Measurements from ENCODE around the gene TEX264.
"Not testable (repeated sequence)": the region's sequence is repeated elsewhere in the genome, so short reads cannot be mapped to it uniquely, and the experiment has no call there.

TEX264 gene, protein sequence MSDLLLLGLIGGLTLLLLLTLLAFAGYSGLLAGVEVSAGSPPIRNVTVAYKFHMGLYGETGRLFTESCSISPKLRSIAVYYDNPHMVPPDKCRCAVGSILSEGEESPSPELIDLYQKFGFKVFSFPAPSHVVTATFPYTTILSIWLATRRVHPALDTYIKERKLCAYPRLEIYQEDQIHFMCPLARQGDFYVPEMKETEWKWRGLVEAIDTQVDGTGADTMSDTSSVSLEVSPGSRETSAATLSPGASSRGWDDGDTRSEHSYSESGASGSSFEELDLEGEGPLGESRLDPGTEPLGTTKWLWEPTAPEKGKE

DNA sequence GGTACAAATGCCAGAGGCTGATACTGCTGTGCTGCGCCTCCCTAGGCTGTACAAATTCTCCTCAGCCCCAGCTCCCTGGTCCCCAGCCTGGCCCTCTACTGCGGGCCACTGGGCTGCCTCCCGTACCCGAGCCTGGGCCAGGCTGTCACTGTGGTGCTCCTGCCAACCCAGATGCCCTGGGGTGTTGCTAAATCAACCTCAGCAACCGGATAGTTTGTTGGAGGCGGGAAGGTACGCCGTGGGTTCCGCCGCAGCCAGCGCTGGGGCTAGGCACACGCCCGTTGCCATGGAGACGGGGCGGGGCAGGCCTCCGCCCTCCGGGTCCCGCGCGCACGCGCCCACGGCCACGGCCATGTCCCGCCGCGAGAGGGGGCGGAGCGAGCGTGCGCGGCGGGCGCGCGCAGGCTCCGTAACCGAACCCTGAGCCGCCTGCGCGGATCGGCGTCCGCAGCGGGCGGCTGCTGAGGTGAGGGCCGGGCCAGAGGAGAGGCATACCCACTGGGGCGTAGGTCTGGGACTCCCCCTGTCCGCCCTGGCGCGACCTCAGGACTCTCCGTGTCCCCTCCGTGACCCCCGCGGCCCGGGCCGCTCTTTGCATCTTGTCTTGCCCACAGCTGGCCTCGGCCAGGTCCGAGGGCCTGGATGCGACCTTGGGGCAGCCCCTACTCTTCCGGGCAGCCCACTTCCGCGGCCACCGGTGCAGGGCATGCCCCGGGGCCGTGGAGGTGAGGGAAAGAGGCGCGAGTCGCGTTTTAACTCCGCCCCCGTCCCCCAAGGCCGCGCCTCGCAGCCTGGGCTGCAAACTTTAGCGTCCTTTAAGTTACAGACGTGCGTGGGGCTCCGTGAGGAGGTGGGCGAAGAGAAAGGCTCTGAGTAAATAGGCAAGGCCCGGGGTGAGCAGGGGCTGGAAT lies at the start of gene TEX264:
TSS of gene TEX264 (plus strand) at position 430 of the 911 bp plus-strand sequence. CDS start 3,053 bp downstream, outside the sequence.
- Histone ChIP-seq H3K9ac (ENCODE audit: low read length) (peak within 1 kb of the TSS; percentile 80), H3K27me3 (ENCODE audit: control insufficient read depth, insufficient read depth, low read length) (no peaks in the 10 kb centered on the region), H3K9me3 (ENCODE audit: control insufficient read depth, insufficient read depth, low read depth, low read length) (no peaks in the 10 kb centered on the region), H3K4me3 (ENCODE audit: low read depth, low read length) (peak within 1 kb of the TSS; percentile 85), H3K36me3 (ENCODE audit: control insufficient read depth, insufficient read depth, low read length) (no peaks in the 10 kb centered on the region; the same call in 1 of the 2 replicates), H3K4me1 (ENCODE audit: control insufficient read depth, insufficient read depth, low read length) (peaks cover 22% of the 10 kb centered on the region), H3K27ac (ENCODE audit: low read depth, low read length) (0 out of 2 replicates have a peak within 1 kb of the TSS, but pooled peaks have one; percentile 69)

DNA sequence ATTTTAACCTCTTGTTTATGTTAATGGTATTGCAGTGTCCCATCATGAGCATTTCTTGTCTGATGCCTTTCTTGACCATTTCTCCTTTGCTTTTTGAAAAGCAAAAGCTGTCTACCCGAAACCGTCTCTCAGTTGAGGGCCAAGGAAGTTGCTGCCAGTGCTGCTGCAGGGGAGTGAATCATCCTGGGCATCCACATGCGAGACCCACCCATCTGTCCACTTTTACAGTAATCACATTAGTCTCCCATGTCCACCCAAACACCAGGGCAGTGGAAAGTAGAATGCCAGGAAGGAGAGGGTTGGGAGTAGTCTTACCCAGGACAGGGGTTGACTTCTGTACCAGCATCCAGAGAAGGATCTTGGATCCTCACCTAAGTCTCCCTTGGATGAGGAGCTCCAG lies 48.6 kb upstream of the TEX264 start:
- Histone ChIP-seq H3K4me3 (ENCODE audit: low read depth, low read length) (no peak overlapping the region), H3K27me3 (ENCODE audit: control insufficient read depth, insufficient read depth, low read length) (no peaks in the 10 kb centered on the region), H3K9ac (ENCODE audit: low read length) (no peak overlapping the region), H3K27ac (ENCODE audit: low read depth, low read length) (no peak overlapping the region), H3K4me1 (ENCODE audit: control insufficient read depth, insufficient read depth, low read length) (peaks cover 19% of the 10 kb centered on the region), H3K36me3 (ENCODE audit: control insufficient read depth, insufficient read depth, low read length) (peaks cover 7% of the 10 kb centered on the region), H3K9me3 (ENCODE audit: control insufficient read depth, insufficient read depth, low read depth, low read length) (no peaks in the 10 kb centered on the region)

- Histone ChIP-seq H3K27ac (ENCODE audit: low read depth, low read length) (no peak overlapping the region), H3K4me3 (ENCODE audit: low read depth, low read length) (no peak overlapping the region), H3K9ac (ENCODE audit: low read length) (no peak overlapping the region), H3K4me1 (ENCODE audit: control insufficient read depth, insufficient read depth, low read length) (peaks cover 19% of the 10 kb centered on the region), H3K27me3 (ENCODE audit: control insufficient read depth, insufficient read depth, low read length) (no peaks in the 10 kb centered on the region), H3K9me3 (ENCODE audit: control insufficient read depth, insufficient read depth, low read depth, low read length) (no peaks in the 10 kb centered on the region), H3K36me3 (ENCODE audit: control insufficient read depth, insufficient read depth, low read length) (peaks cover 12% of the 10 kb centered on the region)
Measured at GRCh38 chr3:51622868-51623267, 48.2 kb upstream of the TEX264 start.

GRCh38 chr3:51630513-51630912 lies 40.5 kb upstream of the TEX264 start:
- peaks cover 67% of the 10 kb centered on the region for H3K36me3 ChIP-seq (ENCODE audit: control insufficient read depth, insufficient read depth, low read length)

GRCh38 chr3:51637144-51637940 lies 33.7 kb upstream of the TEX264 start:
- no peak overlapping the region for H3K9ac ChIP-seq (ENCODE audit: low read length)
- H3K9me3 ChIP-seq (ENCODE audit: control insufficient read depth, insufficient read depth, low read depth, low read length), result no peaks in the 10 kb centered on the region
- no peaks in the 10 kb centered on the region for H3K27me3 ChIP-seq (ENCODE audit: control insufficient read depth, insufficient read depth, low read length)
- no peak overlapping the region for H3K4me3 ChIP-seq (ENCODE audit: low read depth, low read length)
- no peak overlapping the region for H3K27ac ChIP-seq (ENCODE audit: low read depth, low read length)
- H3K36me3 ChIP-seq (ENCODE audit: control insufficient read depth, insufficient read depth, low read length), result peaks cover 80% of the 10 kb centered on the region
- H3K4me1 ChIP-seq (ENCODE audit: control insufficient read depth, insufficient read depth, low read length), result no peaks in the 10 kb centered on the region

More at GRCh38 chr3:51630513-51630912, 40.5 kb upstream of the TEX264 start:
- H3K27ac ChIP-seq (ENCODE audit: low read depth, low read length), result no peak overlapping the region
- H3K9me3 ChIP-seq (ENCODE audit: control insufficient read depth, insufficient read depth, low read depth, low read length), result no peaks in the 10 kb centered on the region
- H3K27me3 ChIP-seq (ENCODE audit: control insufficient read depth, insufficient read depth, low read length), result no peaks in the 10 kb centered on the region
- no peak overlapping the region for H3K9ac ChIP-seq (ENCODE audit: low read length)
- no peaks in the 10 kb centered on the region for H3K4me1 ChIP-seq (ENCODE audit: control insufficient read depth, insufficient read depth, low read length)
- H3K4me3 ChIP-seq (ENCODE audit: low read depth, low read length), result no peak overlapping the region

DNA sequence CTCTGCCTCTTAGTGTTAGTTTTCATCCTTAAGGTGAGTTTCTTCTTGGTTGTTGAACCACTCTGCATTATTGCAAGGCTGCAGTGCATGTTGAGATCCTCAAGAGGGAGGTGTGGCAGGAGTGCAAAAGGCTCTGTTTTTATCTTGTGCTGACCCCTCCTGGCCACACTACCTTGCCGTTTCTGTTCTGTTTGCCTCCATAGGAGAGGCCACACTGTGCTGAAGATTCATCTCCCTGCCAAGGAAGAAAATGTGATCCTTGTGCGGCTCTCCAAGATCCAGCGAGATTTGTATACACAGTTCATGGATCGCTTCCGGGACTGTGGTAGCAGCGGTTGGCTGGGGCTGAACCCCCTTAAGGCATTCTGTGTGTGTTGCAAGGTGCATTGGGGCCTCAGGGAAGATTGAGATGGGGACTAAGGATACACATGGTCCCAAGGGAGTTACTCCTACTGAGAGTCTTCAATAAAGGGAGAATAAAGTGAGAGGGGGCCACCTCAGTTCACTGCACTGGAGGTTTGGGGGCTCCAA lies 33.0 kb upstream of the TEX264 start:
- no peaks in the 10 kb centered on the region for H3K27me3 ChIP-seq (ENCODE audit: control insufficient read depth, insufficient read depth, low read length)
- no peak overlapping the region for H3K9ac ChIP-seq (ENCODE audit: low read length)
- H3K36me3 ChIP-seq (ENCODE audit: control insufficient read depth, insufficient read depth, low read length), result peaks cover 87% of the 10 kb centered on the region
- no peaks in the 10 kb centered on the region for H3K9me3 ChIP-seq (ENCODE audit: control insufficient read depth, insufficient read depth, low read depth, low read length)
- no peak overlapping the region for H3K27ac ChIP-seq (ENCODE audit: low read depth, low read length)
- no peaks in the 10 kb centered on the region for H3K4me1 ChIP-seq (ENCODE audit: control insufficient read depth, insufficient read depth, low read length)
- H3K4me3 ChIP-seq (ENCODE audit: low read depth, low read length), result no peak overlapping the region

- no peak overlapping the region for H3K9ac ChIP-seq (ENCODE audit: low read length)
- no peak overlapping the region for H3K27ac ChIP-seq (ENCODE audit: low read depth, low read length)
- no peak overlapping the region for H3K4me3 ChIP-seq (ENCODE audit: low read depth, low read length)
- H3K4me1 ChIP-seq (ENCODE audit: control insufficient read depth, insufficient read depth, low read length), result no peaks in the 10 kb centered on the region
- H3K36me3 ChIP-seq (ENCODE audit: control insufficient read depth, insufficient read depth, low read length), result peaks cover 92% of the 10 kb centered on the region
- H3K27me3 ChIP-seq (ENCODE audit: control insufficient read depth, insufficient read depth, low read length), result no peaks in the 10 kb centered on the region
- H3K9me3 ChIP-seq (ENCODE audit: control insufficient read depth, insufficient read depth, low read depth, low read length), result peaks cover 3% of the 10 kb centered on the region; the same call in 1 of the 2 replicates
Measured at GRCh38 chr3:51642462-51642861, 28.6 kb upstream of the TEX264 start.

DNA sequence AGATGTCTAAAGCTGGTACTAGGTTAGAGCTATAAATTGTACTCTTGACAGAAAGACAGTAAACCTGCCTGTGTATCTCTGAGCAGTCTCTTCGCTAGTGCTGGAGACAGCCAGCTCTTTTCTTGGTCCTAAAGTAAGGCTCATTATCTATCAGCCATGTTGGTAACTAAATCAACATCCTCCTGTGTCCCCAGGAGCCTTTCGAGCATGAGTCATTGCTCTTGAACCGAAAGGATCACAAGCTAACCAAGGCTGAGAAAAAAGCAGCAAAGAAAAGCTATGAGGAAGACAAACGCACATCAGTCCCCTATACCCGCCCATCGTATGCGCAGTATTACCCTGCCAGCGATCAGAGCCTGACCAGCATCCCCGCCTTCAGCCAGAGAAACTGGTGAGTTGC lies 25.0 kb upstream of the TEX264 start:
- Histone ChIP-seq H3K4me3 (ENCODE audit: low read depth, low read length) (no peak overlapping the region), H3K4me1 (ENCODE audit: control insufficient read depth, insufficient read depth, low read length) (no peaks in the 10 kb centered on the region), H3K27me3 (ENCODE audit: control insufficient read depth, insufficient read depth, low read length) (no peaks in the 10 kb centered on the region), H3K36me3 (ENCODE audit: control insufficient read depth, insufficient read depth, low read length) (peaks cover 76% of the 10 kb centered on the region), H3K27ac (ENCODE audit: low read depth, low read length) (no peak overlapping the region), H3K9ac (ENCODE audit: low read length) (no peak overlapping the region), H3K9me3 (ENCODE audit: control insufficient read depth, insufficient read depth, low read depth, low read length) (peaks cover 11% of the 10 kb centered on the region)

GRCh38 chr3:51652103-51652502 lies 18.9 kb upstream of the TEX264 start:
- H3K27ac ChIP-seq (ENCODE audit: low read depth, low read length); H3K4me1 ChIP-seq (ENCODE audit: control insufficient read depth, insufficient read depth, low read length); H3K27me3 ChIP-seq (ENCODE audit: control insufficient read depth, insufficient read depth, low read length); H3K4me3 ChIP-seq (ENCODE audit: low read depth, low read length); H3K9me3 ChIP-seq (ENCODE audit: control insufficient read depth, insufficient read depth, low read depth, low read length); H3K9ac ChIP-seq (ENCODE audit: low read length): not testable (repeated sequence)
- peaks cover 39% of the 10 kb centered on the region for H3K36me3 ChIP-seq (ENCODE audit: control insufficient read depth, insufficient read depth, low read length)

DNA sequence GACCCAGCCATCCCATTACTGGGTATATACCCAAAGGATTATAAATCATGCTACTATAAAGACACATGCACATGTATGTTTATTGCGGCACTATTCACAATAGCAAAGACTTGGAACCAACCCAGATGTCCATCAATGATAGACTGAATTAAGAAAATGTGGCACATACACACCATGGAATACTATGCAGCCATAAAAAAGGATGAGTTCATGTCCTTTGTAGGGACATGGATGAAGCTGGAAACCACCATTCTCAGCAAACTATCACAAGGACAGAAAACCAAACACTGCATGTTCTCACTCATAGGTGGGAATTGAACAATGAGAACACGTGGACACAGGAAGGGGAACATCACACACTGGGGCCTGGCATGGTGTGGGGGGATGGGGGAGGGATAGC lies 17.6 kb upstream of the TEX264 start:
- H3K4me3 ChIP-seq (ENCODE audit: low read depth, low read length); H3K27ac ChIP-seq (ENCODE audit: low read depth, low read length); H3K9me3 ChIP-seq (ENCODE audit: control insufficient read depth, insufficient read depth, low read depth, low read length); H3K9ac ChIP-seq (ENCODE audit: low read length); H3K4me1 ChIP-seq (ENCODE audit: control insufficient read depth, insufficient read depth, low read length); H3K27me3 ChIP-seq (ENCODE audit: control insufficient read depth, insufficient read depth, low read length): not testable (repeated sequence)
- H3K36me3 ChIP-seq (ENCODE audit: control insufficient read depth, insufficient read depth, low read length), result peaks cover 38% of the 10 kb centered on the region

Measured in HUES6 (cell line).